CD4-positive, alpha-beta T cell treated with Interleukin-1 beta for 1 hour (primary cell): ENCODE results near the gene PIK3R2.
A peak's percentile ranks its signal among the peaks of the same experiment; 100 is the strongest.
"Not testable (repeated sequence)": the region's sequence is repeated elsewhere in the genome, so short reads cannot be mapped to it uniquely, and the experiment has no call there.

Source experiments
- DNase-seq, 2 donors: peaks; one replicate each; pipeline ENCODE4 v3.0.0-alpha.2; 2020 to 2022

Gene PIK3R2

GRCh38 chr19:18152817-18153555 is at the start of gene PIK3R2:
Gene PIK3R2, plus strand, starts transcription at chr19:18153163. Its CDS starts 2,717 bp downstream, at chr19:18155880.
- DNase-seq, result peak; percentile 99

DNA sequence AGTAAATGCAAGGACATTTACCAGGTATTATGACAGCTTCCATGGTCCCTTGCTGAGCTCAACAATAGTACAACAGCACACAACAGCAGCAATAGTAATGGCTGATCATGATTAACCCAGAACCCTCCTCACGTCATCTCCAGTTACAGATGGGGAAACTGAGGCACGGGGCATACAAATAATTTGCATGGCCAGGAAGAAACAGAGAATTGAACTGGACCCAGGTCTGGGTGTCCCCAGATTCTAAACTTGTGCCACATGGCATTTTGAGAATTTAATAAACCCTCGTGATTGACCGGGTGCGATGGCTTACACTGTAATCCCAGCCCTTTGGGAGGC is 48.2 kb upstream of the PIK3R2 start:
- no peak for DNase-seq

- DNase-seq, result not testable (repeated sequence)
These were observed 47.7 kb upstream of the PIK3R2 start for GRCh38 chr19:18105259-18105658.

GRCh38 chr19:18107235-18107634 is 45.7 kb upstream of the PIK3R2 start:
- no peak for DNase-seq

DNA sequence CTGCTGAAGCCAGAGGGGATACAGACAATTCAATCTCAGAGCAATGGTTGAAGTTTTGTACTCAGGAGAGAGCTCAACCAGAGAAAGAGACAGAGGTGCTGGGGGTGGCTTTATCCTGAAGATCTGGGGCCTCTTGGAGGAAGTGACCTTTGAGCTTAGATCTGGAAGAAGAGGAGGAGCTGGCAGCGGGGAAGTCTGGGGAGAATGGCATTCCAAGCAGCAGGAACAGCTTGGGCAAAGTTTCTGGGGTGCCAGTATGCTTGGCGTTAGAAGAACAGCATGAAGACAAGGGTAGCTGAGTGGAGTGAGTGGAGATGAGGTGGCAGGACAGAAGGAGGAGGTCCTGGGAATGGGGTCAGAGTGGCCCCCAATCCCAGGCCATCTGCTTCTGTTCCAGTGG is 44.1 kb upstream of the PIK3R2 start:
- DNase-seq, result no peak

- no peak for DNase-seq
These were observed 43.6 kb upstream of the PIK3R2 start for GRCh38 chr19:18109341-18109732.

DNA sequence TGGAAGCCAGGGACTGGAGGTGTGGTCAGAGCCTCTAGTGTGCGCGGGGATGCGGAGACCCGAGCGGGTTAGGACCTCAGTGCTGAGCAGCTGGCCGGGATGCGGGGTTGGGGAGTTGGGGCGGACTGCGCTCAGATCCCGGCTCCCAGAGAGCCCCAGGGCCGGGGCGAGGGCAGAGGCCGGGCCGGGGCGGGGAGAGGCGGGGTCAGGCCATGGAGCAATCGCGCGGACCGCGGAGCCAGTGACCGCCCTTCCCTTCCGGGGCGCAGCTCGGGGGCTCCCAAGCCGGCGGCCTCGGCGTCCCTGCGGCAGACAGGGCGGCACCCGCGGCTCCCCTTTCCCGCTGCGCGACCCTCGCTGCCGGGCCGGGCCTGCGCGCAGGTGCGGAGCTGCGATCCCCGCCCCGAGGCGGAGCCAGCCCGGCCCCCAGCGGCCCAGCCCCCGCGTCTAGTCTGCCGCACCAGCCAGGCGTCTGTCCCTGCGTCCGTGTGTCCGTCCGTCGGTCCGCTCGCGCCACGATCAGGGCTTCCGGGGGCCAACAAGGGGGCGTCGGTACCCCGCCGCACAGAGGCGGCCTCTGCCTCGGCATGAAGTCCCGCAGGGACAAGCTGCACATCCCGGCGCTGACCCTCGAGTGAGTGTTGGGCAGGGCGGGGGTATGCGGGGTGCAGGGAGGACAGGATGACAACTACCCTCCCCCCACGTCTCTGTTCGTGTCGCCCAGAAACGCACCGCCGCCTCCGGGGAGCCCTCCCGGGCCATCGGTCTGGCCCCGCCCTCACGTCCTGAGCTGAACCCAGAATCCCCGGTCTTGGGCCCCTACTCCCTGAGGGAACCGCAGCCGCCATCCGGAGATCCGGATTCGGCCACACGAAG is 43.0 kb upstream of the PIK3R2 start:
- DNase-seq, result peak; percentile 38 to 44

DNA sequence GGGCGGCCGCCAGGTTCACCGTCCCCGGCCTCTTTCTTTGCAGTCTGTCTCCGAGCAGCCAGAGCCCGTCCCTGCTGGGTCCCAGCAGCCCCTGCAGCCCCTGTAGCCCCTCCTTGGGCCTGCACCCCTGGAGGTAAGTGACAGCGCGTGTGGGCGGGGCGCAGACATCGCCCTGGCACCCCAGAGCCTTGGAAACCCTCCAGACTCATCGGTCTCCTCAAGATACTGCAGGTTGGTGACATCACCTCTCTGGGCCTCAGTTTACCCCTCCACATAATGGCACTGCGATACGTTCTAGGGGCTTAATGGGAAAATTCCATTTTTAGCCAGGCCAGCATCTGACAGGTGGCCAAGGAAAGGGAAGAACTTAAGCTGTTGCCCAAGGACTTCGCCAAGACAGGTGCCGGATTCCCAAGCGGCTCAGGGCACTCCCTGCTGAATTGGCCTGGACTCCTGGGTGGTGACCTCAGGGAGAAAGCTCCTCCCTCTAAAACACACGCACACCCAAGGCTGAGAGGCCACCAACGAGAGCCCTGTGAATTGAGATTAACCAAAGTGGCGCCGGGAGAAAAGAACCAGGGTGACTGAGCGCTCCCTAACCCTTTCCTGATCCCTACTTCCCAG is 42.2 kb upstream of the PIK3R2 start:
- no peak for DNase-seq

DNA sequence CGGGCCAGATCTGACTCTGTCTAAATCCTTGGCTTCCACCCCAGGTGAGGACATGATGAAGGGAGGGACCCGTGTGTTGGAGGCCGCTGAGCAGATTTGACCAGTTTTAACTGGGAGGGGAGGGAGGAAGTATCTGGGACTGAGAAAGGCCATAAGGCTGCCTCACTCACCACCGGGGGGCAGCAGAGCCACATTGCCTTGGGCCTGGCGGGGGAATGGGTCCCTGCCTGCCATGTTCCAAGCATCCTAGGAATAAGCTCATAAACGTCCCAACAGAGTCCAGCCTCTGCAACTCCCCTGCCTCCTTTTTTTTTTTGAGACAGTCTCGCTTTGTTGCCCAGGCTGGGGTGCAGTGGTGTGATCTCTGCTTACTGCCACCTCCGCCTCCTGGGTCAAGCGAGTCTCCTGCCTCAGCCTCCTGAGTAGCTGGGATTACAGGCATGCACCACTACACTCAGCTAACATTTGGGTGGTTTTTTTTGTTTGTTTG is 39.9 kb upstream of the PIK3R2 start:
- DNase-seq, result peak; percentile 79 to 82

DNA sequence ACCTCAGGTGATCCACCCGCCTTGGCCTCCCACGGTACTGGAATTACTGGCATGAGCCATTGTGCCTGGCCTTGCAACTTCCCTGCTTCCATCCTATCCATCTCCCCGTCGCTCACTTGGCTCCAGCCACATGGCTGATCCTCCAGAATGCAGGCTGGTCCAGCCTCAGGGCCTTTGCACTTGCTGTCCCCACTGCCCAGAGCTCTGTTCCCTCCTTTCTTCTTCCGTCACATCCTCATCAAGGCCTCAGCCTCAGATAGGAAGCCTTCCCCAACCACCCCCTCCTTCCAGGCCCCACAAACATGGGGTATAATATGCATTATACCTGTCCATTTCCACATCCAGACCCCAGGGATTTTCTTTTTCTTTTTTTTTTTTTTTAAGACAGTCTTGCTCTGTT is 39.1 kb upstream of the PIK3R2 start:
- no peak for DNase-seq

- DNase-seq, result no peak
These were observed 38.5 kb upstream of the PIK3R2 start for GRCh38 chr19:18114483-18114882.

GRCh38 chr19:18117364-18117691 is 35.6 kb upstream of the PIK3R2 start:
- no peak for DNase-seq

DNA sequence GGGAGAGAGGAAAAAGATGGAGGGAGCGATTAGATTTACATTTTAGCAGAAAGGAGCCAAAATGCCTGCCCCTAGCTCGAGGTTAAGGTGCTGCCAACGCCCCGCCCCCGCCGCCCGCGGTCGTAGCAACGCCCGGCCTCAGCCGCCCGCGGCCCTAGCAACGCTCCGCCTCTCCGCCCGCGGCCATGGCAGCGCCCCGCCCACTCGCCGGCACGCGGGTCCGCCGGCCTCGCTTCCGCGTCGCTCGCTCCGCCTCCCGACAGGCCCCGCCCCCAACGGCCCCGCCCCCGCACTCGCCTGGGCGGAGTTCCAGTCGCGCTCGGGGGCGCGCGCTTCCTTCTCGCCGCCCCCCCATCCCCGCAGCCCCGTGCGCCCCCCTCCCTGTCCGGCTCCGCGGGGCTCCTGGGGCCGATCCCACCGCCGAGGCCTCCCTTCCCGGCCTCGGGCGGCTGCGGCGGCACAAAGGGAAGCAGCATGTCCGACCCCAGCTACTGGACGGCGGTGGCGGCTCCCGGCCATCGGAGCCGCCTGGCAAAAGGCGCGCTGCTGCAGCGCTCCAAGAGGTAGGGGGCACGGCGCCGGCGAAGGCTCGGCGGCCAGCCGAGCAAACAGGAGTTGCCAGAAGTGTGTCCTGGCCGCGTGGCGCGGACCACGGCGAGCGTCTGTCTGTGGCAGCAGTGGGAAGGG is 35.1 kb upstream of the PIK3R2 start:
- peak; percentile 97 for DNase-seq

DNA sequence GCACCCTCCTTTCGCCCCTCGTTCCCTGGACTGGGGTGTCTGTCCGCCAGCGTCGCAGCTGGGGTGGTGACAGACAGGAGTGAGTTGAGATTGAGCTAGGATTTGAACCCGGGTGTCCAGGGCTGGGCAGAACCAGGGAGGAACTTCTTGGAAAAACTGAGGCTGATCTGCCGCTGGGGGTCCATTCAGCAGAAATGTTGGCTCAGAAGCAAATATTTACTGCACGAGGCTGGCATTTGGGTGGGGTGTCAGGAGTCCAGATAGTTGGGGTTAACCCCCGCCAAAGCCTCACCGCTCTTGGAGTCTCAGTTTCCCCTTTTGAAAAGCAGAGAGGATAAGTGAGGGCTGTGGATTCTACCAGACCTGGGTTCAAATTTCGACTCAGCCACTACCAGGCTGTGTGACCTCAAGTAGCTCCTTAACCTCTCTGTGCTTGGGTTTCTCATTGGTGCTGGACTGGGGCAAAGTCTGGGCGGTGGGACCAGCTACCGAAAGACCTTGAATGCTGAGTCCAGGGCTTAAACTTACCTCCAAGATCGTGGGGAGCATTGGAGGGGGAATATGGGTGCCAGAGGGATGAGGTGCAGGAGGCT is 34.4 kb upstream of the PIK3R2 start:
- no peak for DNase-seq

DNA sequence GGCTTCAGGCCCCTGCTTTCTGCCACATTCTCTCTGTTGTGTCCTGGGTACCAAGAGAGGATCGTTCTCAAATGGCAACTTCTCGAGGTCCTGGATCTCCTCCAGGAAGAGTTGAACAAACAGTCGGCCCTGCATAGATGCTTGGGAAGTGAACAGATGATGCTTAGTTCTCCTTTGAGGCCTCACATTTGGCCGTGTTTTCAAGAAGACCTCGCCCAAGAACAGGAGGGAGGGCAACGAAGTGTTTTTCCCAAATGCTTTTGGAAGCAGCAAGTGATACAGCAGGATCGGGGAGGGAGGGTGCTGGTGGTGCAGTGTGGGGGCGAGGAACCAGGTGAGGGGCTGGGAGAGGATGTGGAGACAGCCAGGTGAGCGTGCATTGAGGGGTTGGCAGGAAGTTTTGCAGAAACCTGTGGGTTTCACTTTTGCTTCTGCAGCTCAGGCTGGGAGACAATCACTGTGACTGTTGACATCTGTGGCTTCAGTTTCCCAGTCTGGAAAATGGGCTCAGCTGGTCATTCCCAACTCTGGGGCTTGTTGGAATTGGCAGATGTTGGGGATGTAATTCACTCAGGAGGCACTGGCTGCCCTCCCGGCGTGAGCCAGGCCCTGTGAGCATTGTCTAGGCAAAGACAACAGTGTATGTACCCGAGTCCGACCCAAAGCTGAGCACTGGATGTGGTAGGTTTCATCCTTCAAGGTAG is 33.8 kb upstream of the PIK3R2 start:
- DNase-seq, result peak; percentile 32 to 58

GRCh38 chr19:18119717-18120105 is 33.3 kb upstream of the PIK3R2 start:
- DNase-seq, result peak; percentile 51 to 66

GRCh38 chr19:18120127-18120526 is 32.8 kb upstream of the PIK3R2 start:
- DNase-seq, result no peak

DNA sequence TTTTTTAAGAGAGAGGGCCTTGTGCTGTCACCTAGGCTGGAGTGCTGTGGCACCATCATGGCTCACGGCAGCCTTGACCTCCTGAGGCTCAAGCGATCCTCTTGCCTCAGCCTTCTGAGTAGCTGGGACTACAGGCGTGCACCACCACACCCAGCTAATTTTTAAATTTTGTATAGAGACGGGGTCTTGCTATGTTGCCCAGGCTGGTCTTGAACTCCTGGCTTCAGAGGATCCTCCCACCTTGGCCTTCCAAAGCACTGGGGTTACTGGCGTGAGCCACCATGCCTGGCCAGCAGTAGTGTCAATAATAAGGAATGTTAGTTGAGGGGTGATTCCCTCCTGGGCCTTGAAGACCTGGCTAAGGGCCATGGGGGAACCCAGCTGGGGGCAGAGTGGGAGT is 31.8 kb upstream of the PIK3R2 start:
- DNase-seq, result no peak

DNA sequence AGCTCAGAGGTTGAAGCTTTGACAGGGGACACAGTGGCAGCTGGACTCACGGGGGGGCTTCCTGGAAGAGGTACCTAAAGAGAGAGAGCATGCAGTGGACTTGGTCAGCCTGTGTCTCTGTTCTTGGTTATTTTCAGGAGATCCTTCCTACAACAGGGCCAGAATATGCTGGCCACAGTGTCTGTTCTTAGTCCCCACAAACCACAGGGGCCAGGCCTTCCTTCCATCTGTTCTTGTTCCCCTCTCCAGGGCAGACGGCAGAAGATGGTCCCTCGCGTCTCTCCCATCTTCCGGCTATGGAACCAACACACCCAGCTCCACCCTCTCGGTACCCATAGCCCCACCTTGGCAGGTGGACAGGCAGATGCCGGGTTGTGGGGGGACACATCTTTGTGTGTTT is 30.5 kb upstream of the PIK3R2 start:
- no peak for DNase-seq

DNA sequence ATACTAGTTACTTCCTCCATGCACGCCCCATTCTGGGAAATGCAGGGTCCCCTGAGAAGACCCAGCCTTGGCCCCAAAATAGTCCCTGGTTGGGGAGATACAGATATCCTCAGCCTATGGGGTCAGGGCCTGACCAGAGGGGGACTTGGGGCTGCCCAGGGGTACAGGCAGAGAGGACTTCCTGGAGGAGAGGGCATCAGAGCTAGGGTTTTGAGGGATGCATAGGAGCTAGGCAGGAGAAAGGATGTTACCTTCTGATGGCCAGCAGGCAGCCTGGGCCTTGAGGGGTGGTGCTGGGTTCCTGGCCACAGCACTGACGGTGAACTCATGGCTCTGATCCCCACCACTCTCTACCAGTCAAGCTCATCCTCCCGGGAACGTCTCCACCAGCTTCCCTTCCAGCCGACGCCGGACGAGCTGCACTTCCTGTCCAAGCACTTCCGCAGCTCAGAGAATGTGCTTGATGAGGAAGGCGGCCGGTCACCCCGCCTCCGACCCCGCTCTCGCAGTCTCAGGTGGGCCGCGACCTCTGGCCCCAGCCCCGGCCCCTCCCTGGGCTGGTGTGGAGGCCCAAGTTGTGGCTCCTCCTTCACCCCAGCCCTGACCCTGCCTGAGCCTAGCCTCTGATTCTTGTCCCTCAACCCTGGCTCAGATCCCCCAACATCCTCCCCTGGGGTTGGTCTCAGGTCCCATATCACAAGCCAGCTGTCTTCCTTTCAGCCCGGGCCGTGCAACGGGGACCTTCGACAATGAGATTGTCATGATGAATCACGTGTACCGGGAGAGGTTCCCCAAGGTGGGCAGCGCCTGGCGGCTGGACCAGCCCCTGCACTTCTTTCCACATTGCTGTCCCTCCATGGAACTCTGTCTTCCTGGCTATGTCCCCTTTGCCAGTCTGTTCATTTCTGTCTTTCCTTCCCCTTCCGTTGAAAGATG is 29.8 kb upstream of the PIK3R2 start:
- DNase-seq, result no peak

DNA sequence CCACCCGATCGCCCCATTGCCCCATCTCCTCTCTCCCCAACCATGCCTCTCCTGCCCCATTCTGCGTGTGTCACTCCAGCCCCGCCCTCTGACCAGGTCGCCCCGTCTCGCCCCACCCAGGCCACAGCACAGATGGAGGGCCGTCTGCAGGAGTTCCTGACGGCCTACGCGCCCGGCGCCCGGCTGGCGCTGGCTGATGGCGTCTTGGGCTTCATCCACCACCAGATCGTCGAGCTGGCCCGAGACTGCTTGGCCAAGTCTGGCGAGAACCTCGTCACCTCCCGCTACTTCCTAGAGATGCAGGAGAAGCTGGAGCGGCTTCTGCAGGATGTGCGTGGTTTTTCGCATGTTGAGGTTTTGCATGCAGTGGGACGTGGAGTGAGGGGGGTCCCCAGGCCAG is 29.1 kb upstream of the PIK3R2 start:
- DNase-seq, result no peak
